ENCODE data around the gene LMOD3. TPM values are rescaled to one million over a fixed set of nuclear protein-coding genes. Genes with fewer than 3 reads are reported as not detected.
A peak's percentile ranks its signal among the peaks of the same experiment; 100 is the strongest.

Gene LMOD3
- total and polyA plus RNA-seq, 2 donors (not counting 1 experiment from before 2014, with no cell fraction given), result not detected

- H3K9me3 Mint-ChIP-seq (ENCODE audit: insufficient read depth), result no peaks in the 10 kb centered on the region
- DNase-seq (peak; percentile 30), ATAC-seq (ENCODE audit: low read depth) (no peak)
- peak overlapping the region; percentile 80 for H2AFZ ChIP-seq (ENCODE audit: insufficient read depth, low read depth, low read length, poor library complexity, severe bottlenecking)
- H3K4me1 Mint-ChIP-seq, result peaks cover 79% of the 10 kb centered on the region
- peaks cover 73 to 82% of the 10 kb centered on the region in 2 donors for H3K4me1 ChIP-seq (ENCODE audit: control insufficient read depth in 2 of 2, insufficient read depth in 2 of 2, low read length in 2 of 2)
- no peaks in the 10 kb centered on the region for H3K27me3 ChIP-seq (replicated peaks in 1 of 4; ENCODE audit: control extremely low read depth in 1 of 4, control insufficient read depth in 3 of 4, insufficient read depth in 4 of 4, low read length in 3 of 4)
- peak overlapping the region; percentile 87 for H3K4me2 ChIP-seq (replicated peaks; ENCODE audit: low read depth, low read length, poor library complexity, severe bottlenecking)
- H3K36me3 ChIP-seq (replicated peaks in 1 of 2; ENCODE audit: control extremely low read depth in 1 of 2, control insufficient read depth in 1 of 2, extremely low read depth in 1 of 2, insufficient read depth in 2 of 2, low read length in 1 of 2), result peaks cover 0 to 19% of the 10 kb centered on the region in 2 experiments
- H4K20me1 ChIP-seq (ENCODE audit: control insufficient read depth, insufficient read depth, low read length, poor library complexity, severe bottlenecking), result peaks cover 6% of the 10 kb centered on the region
- TF ChIP-seq CTCF (IDR thresholded peaks at IDR 0.05), result no peak
- no peak for TF ChIP-seq EZH2 (IDR thresholded peaks at IDR 0.05; ENCODE audit: borderline replicate concordance, insufficient read depth, low read depth, low read length, poor library complexity, severe bottlenecking)
- no peaks in the 10 kb centered on the region for H3K27me3 Mint-ChIP-seq
- intact Hi-C loops (cut with micrococcal nuclease), result loop anchor here (2.0 kb wide), 1 partner anchor 73 kb away; the partner anchor contains the start of gene EOGT
- peak overlapping the region; percentile 97 for H3K27ac Mint-ChIP-seq
- peak overlapping the region; percentile 83 for H3K9ac ChIP-seq (ENCODE audit: low read length)
- H3K79me2 ChIP-seq (ENCODE audit: control insufficient read depth, insufficient read depth, low read length), result peaks cover 68% of the 10 kb centered on the region
- ChIA-PET POLR2A (interaction anchor here (0.7 to 1.4 kb wide), 4 partner anchors 30 to 72 kb away, joined by 4 to 7 read pairs (median 6); partner anchors contain the start of gene TMF1), CTCF (interaction anchor here (0.7 to 1.8 kb wide), 3 partner anchors 28 to 222 kb away, joined by 3 to 4 read pairs (median 3); no protein-coding TSS in a partner anchor)
- WGBS (ENCODE audit: insufficient coverage), result 0% methylated on average over 4 of the region's 8 CpGs
- H3K4me3 Mint-ChIP-seq, result peak overlapping the region; percentile 95
- no peaks in the 10 kb centered on the region for H3K9me3 ChIP-seq (ENCODE audit: control extremely low read depth in 1 of 3, control insufficient read depth in 2 of 3, insufficient read depth in 1 of 3, low read length in 2 of 3)
- H3K4me3 ChIP-seq (ENCODE audit: control extremely low read depth in 1 of 5, extremely low read depth in 1 of 5, insufficient read depth in 1 of 5, low read depth in 2 of 5, low read length in 4 of 5), result peak overlapping the region; percentile 82 to 96 (median 92)
- peak overlapping the region; percentile 87 to 95 for H3K27ac ChIP-seq (ENCODE audit: low read length in 2 of 2)
Measured at GRCh38 chr3:69085833-69086722, 36.3 kb downstream of the LMOD3 start.

All from B cell (primary cell).